Measurements from ENCODE around the gene FAM204A.

GRCh38 chr10:118287076-118287806 is 54.9 kb downstream of the FAM204A start:
- TF ChIP-seq CTCF (IDR thresholded peaks at IDR 0.05), result no peak
- TF ChIP-seq POLR2A (IDR thresholded peaks at IDR 0.05), result no peak

Measured in testis (tissue), 2 donors.